GM19099 (cell line): Measurements from ENCODE around the gene KRT40.

Experiments
- POLR2A ChIP-seq: IDR thresholded peaks from 3 replicates; pipeline ENCODE4 v1.6.1; 2011; ENCODE audit warnings: low read depth; ENCODE audit not compliant: insufficient read length; ENCODE audit errors: extremely low read depth

KRT40 gene

GRCh38 chr17:40949418-40949817 is 34.7 kb downstream of the KRT40 start:
- TF ChIP-seq POLR2A = no peak

GRCh38 chr17:40947929-40948328 is 36.2 kb downstream of the KRT40 start:
- no peak for TF ChIP-seq POLR2A

- no peak for TF ChIP-seq POLR2A
Measured at GRCh38 chr17:40945414-40945813, 38.7 kb downstream of the KRT40 start.

GRCh38 chr17:40944531-40944930 is 39.6 kb downstream of the KRT40 start:
- TF ChIP-seq POLR2A = no peak

- TF ChIP-seq POLR2A = no peak
Measured at GRCh38 chr17:40942553-40942952, 41.6 kb downstream of the KRT40 start.

GRCh38 chr17:40940266-40940665 is 43.9 kb downstream of the KRT40 start:
- TF ChIP-seq POLR2A = no peak

GRCh38 chr17:40938981-40939380 is 45.1 kb downstream of the KRT40 start:
- no peak for TF ChIP-seq POLR2A

- TF ChIP-seq POLR2A = no peak
Measured at GRCh38 chr17:40937384-40937819, 46.7 kb downstream of the KRT40 start, which contains the start of gene KRT23. Gene KRT23, minus strand, starts transcription at chr17:40937646. Its CDS starts 1,043 bp downstream, at chr17:40936603.

- no peak for TF ChIP-seq POLR2A
Measured at GRCh38 chr17:40936976-40937375, 47.1 kb downstream of the KRT40 start.

GRCh38 chr17:40936437-40936971 is 47.6 kb downstream of the KRT40 start:
- no peak for TF ChIP-seq POLR2A

GRCh38 chr17:40935624-40936023 is 48.5 kb downstream of the KRT40 start:
- TF ChIP-seq POLR2A = no peak

GRCh38 chr17:40932608-40933007 is 51.5 kb downstream of the KRT40 start:
- no peak for TF ChIP-seq POLR2A

- no peak for TF ChIP-seq POLR2A
Measured at GRCh38 chr17:40931311-40931710, 52.8 kb downstream of the KRT40 start.
